HepG2 (cell line): Measurements from ENCODE around the gene NGEF. TPM values are rescaled to one million over a fixed set of nuclear protein-coding genes. Genes with fewer than 3 reads are reported as not detected.

ENCODE experiments used
- CREB1 ChIP-seq, 2 experiments: fragments of 450-650 bp in 1 of 2; IDR thresholded peaks; 2 replicates each; pipeline ENCODE4 v1.6.1; 2016 to 2017; ENCODE audit warnings: control low read depth in 1 of 2, mild to moderate bottlenecking in 1 of 2, missing compliant biosample characterization in 1 of 2, missing genetic modification characterization in 1 of 2
- GTF2F1 ChIP-seq: fragments of 150-350 bp; IDR thresholded peaks from 2 replicates; pipeline ENCODE4 v1.6.1; 2014; ENCODE audit warnings: low read length
- GTF3A ChIP-seq: sonication (generic); formaldehyde crosslinking; conservative IDR thresholded peaks from 2 replicates; pipeline ENCODE4 v1.4.0; 2020; ENCODE audit warnings: mild to moderate bottlenecking, missing genetic modification reagents
- MEF2D ChIP-seq: sonication (generic); formaldehyde crosslinking; IDR thresholded peaks from 2 replicates; pipeline ENCODE4 v1.5.1; 2020; ENCODE audit warnings: mild to moderate bottlenecking, missing genetic modification reagents
- MIER2 ChIP-seq: IDR thresholded peaks from 2 replicates; pipeline ENCODE4 v1.6.1; 2016; ENCODE audit warnings: missing biosample characterization, missing genetic modification reagents
- NBN ChIP-seq: fragments of 450-650 bp; conservative IDR thresholded peaks from 2 replicates; pipeline ENCODE4 v1.6.1; 2017
- SP2 ChIP-seq: sonication (generic); formaldehyde crosslinking; IDR thresholded peaks from 2 replicates; pipeline ENCODE4 v1.5.1; 2020; ENCODE audit warnings: mild to moderate bottlenecking, missing genetic modification reagents
- TARDBP ChIP-seq: sonication (generic); formaldehyde crosslinking; IDR thresholded peaks from 2 replicates; pipeline ENCODE4 v1.8.0; 2022; ENCODE audit warnings: mild to moderate bottlenecking, missing genetic modification reagents
- XBP1 ChIP-seq: sonication (generic); formaldehyde crosslinking; IDR thresholded peaks from 2 replicates; pipeline ENCODE4 v1.5.0; 2020; ENCODE audit warnings: missing genetic modification reagents
- ZNF235 ChIP-seq: sonication (generic); formaldehyde crosslinking; IDR thresholded peaks from 2 replicates; pipeline ENCODE4 v1.8.1; 2023; ENCODE audit warnings: mild to moderate bottlenecking, missing genetic modification reagents, borderline replicate concordance
- ZNF570 ChIP-seq: sonication (generic); formaldehyde crosslinking; IDR thresholded peaks from 2 replicates; pipeline ENCODE4 v1.4.0; 2020; ENCODE audit warnings: mild to moderate bottlenecking, missing genetic modification reagents, borderline replicate concordance
- ZNF589 ChIP-seq: sonication (generic); formaldehyde crosslinking; conservative IDR thresholded peaks from 2 replicates; pipeline ENCODE4 v1.8.0; 2022; ENCODE audit warnings: mild to moderate bottlenecking, moderate library complexity, missing genetic modification reagents
- ZNF644 ChIP-seq: IDR thresholded peaks from 2 replicates; pipeline ENCODE4 v1.6.1; 2016; ENCODE audit warnings: low read depth
- ZNF674 ChIP-seq: sonication (generic); formaldehyde crosslinking; IDR thresholded peaks from 2 replicates; pipeline ENCODE4 v1.5.0; 2020; ENCODE audit warnings: low read depth, mild to moderate bottlenecking, missing genetic modification reagents
- ZNF710 ChIP-seq: sonication (generic); formaldehyde crosslinking; IDR thresholded peaks from 2 replicates; pipeline ENCODE4 v1.5.0; 2020; ENCODE audit warnings: mild to moderate bottlenecking, missing genetic modification reagents, borderline replicate concordance
- ZNF713 ChIP-seq: sonication (generic); formaldehyde crosslinking; IDR thresholded peaks from 2 replicates; pipeline ENCODE4 v1.4.0; 2020; ENCODE audit warnings: mild to moderate bottlenecking, missing genetic modification reagents
- polyA plus RNA-seq, 8 experiments: library from polyadenylated mRNA; depleted of rRNA in 3 of 8; stranded (reverse) in 7 of 8; unstranded in 1 of 8; fragments of >200 nt; fragmentation: Illumina TruSeq in 4 of 8; extraction: Trizol in 4 of 8; gene quantifications; 2 replicates each; pipeline versions ENCODE4 v1.2.1 to v1.2.3, GENCODE V29; 2011 to 2016; ENCODE audit warnings: low read depth in 4 of 8, missing spikeins in 1 of 8, mixed read lengths in 1 of 8; ENCODE audit not compliant: insufficient read depth in 1 of 8
- total RNA-seq, 5 experiments: library from RNA; depleted of rRNA; stranded (reverse); fragments of >200 nt; fragmentation: Illumina TruSeq; extraction: Trizol; gene quantifications; 2 replicates each; pipeline ENCODE4 v1.2.3, GENCODE V29; 2016; ENCODE audit warnings: low read depth in 1 of 5
- TF ChIP-seq, protein P1 (sequence below): sonication (generic); formaldehyde crosslinking; IDR thresholded peaks from 2 replicates; pipeline ENCODE4 v1.5.1; 2020; ENCODE audit warnings: mild to moderate bottlenecking, missing genetic modification reagents, moderate library complexity
- TF ChIP-seq, protein P2 (sequence below): sonication (generic); formaldehyde crosslinking; IDR thresholded peaks from 2 replicates; pipeline ENCODE4 v1.4.0; 2020; ENCODE audit warnings: low read depth, missing genetic modification reagents
- TF ChIP-seq, protein P3 (sequence below): sonication (generic); formaldehyde crosslinking; IDR thresholded peaks from 2 replicates; pipeline ENCODE4 v1.5.0; 2020; ENCODE audit warnings: missing genetic modification reagents
- TF ChIP-seq, protein P4 (sequence below): sonication (generic); formaldehyde crosslinking; IDR thresholded peaks from 2 replicates; pipeline ENCODE4 v1.8.0; 2022; ENCODE audit warnings: mild to moderate bottlenecking, missing genetic modification reagents, borderline replicate concordance

NGEF gene
- total and polyA plus RNA-seq, 2 of the 13 experiments (the other 11 are each of a cell fraction or from before 2014, with no cell fraction given), result 14.4 to 36.9 TPM

- TF ChIP-seq, protein P1, sequence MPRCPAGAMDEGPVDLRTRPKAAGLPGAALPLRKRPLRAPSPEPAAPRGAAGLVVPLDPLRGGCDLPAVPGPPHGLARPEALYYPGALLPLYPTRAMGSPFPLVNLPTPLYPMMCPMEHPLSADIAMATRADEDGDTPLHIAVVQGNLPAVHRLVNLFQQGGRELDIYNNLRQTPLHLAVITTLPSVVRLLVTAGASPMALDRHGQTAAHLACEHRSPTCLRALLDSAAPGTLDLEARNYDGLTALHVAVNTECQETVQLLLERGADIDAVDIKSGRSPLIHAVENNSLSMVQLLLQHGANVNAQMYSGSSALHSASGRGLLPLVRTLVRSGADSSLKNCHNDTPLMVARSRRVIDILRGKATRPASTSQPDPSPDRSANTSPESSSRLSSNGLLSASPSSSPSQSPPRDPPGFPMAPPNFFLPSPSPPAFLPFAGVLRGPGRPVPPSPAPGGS (CRISPR knock-in tag), result peak; percentile 85
- TF ChIP-seq, protein P2, sequence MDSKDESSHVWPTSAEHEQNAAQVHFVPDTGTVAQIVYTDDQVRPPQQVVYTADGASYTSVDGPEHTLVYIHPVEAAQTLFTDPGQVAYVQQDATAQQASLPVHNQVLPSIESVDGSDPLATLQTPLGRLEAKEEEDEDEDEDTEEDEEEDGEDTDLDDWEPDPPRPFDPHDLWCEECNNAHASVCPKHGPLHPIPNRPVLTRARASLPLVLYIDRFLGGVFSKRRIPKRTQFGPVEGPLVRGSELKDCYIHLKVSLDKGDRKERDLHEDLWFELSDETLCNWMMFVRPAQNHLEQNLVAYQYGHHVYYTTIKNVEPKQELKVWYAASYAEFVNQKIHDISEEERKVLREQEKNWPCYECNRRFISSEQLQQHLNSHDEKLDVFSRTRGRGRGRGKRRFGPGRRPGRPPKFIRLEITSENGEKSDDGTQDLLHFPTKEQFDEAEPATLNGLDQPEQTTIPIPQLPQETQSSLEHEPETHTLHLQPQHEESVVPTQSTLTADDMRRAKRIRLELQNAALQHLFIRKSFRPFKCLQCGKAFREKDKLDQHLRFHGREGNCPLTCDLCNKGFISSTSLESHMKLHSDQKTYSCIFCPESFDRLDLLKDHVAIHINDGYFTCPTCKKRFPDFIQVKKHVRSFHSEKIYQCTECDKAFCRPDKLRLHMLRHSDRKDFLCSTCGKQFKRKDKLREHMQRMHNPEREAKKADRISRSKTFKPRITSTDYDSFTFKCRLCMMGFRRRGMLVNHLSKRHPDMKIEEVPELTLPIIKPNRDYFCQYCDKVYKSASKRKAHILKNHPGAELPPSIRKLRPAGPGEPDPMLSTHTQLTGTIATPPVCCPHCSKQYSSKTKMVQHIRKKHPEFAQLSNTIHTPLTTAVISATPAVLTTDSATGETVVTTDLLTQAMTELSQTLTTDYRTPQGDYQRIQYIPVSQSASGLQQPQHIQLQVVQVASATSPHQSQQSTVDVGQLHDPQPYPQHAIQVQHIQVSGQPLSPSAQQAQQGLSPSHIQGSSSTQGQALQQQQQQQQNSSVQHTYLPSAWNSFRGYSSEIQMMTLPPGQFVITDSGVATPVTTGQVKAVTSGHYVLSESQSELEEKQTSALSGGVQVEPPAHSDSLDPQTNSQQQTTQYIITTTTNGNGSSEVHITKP, result no peak
- TF ChIP-seq, protein P3, sequence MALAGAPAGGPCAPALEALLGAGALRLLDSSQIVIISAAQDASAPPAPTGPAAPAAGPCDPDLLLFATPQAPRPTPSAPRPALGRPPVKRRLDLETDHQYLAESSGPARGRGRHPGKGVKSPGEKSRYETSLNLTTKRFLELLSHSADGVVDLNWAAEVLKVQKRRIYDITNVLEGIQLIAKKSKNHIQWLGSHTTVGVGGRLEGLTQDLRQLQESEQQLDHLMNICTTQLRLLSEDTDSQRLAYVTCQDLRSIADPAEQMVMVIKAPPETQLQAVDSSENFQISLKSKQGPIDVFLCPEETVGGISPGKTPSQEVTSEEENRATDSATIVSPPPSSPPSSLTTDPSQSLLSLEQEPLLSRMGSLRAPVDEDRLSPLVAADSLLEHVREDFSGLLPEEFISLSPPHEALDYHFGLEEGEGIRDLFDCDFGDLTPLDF, result no peak
- TF ChIP-seq ZNF235 (CRISPR knock-in tag), result peak; percentile 78; the same call in 1 of the 2 replicates
- no peak for TF ChIP-seq GTF3A (CRISPR knock-in tag)
- no peak for TF ChIP-seq ZNF570 (CRISPR knock-in tag)
- TF ChIP-seq ZNF710 (CRISPR knock-in tag), result no peak
- TF ChIP-seq ZNF713 (CRISPR knock-in tag), result no peak
- TF ChIP-seq ZNF644 (CRISPR knock-in tag), result no peak
- TF ChIP-seq MIER2 (CRISPR knock-in tag), result no peak
- no peak for TF ChIP-seq NBN
- no peak; the same call in 1 of the 2 replicates for TF ChIP-seq TARDBP (CRISPR knock-in tag)
- TF ChIP-seq SP2 (CRISPR knock-in tag), result no peak
- no peak for TF ChIP-seq MEF2D
- TF ChIP-seq GTF2F1, result no peak
- no peak for TF ChIP-seq ZNF589 (CRISPR knock-in tag)
- 0 out of 2 replicates have a peak, but pooled peaks have one; percentile 69 for TF ChIP-seq ZNF674 (CRISPR knock-in tag)
- TF ChIP-seq, protein P4, sequence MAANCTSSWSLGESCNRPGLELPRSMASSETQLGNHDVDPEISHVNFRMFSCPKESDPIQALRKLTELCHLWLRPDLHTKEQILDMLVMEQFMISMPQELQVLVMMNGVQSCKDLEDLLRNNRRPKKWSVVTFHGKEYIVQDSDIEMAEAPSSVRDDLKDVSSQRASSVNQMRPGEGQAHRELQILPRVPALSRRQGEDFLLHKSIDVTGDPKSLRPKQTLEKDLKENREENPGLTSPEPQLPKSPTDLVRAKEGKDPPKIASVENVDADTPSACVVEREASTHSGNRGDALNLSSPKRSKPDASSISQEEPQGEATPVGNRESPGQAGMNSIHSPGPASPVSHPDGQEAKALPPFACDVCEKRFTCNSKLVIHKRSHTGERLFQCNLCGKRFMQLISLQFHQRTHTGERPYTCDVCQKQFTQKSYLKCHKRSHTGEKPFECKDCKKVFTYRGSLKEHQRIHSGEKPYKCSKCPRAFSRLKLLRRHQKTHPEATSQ, result no peak
- TF ChIP-seq XBP1 (CRISPR knock-in tag), result no peak
- TF ChIP-seq CREB1 (IDR thresholded peaks at IDR 0.05), result no peak
- TF ChIP-seq CREB1 (CRISPR knock-in tag; IDR thresholded peaks at IDR 0.05), result no peak
Observed at GRCh38 chr2:232876161-232876977, 136.7 kb downstream of the NGEF start (continued).
